Stimulated activated CD8-positive, alpha-beta memory T cell treated with anti-CD3 and anti-CD28 coated beads, Interleukin-7, amount 100 ng/mL, for 1 hour (primary cell): ENCODE data around the gene CSNK2B.

Experiments used
- DNase-seq, 2 donors: peaks; one replicate each; pipeline ENCODE4 v3.0.0-alpha.2; 2020; ENCODE audit warnings: low read depth in 2 of 2

Gene CSNK2B

DNA sequence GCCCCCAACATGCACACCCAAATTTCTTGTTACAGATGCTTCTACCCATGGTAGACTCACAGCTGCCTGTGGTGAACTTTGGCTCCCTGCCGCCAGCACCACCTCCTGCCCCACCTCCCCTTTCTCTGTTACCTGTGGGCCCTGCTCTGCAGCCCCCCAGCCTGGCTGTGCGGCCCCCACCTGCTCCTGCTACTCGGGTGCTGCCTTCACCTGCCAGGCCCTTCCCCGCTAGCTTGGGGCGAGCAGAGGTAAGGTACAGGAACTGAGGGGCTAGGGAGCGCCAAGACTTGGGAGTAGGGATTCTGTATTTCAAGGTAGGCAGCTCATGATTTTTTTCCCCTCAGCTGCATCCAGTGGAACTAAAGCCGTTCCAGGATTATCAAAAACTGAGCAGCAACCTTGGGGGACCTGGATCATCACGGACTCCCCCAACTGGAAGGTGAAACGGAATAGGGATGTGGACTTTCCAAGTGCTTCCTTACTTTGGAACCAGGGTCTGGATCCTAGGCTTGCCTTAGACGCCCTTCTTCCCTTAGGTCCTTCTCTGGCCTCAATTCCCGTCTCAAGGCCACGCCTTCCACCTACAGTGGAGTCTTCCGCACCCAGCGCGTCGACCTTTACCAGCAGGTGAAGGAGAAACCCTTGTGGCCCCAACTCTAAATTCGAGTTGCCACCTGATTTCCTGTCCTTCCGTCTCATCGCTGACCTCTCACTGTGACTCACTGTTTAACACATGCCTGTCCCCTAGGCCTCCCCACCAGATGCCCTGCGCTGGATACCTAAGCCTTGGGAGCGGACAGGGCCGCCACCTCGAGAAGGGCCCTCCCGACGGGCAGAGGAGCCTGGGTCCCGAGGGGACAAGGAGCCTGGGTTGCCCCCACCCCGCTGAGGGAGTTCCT, 28.9 kb upstream of the CSNK2B start:
- DNase-seq: no peak

DNA sequence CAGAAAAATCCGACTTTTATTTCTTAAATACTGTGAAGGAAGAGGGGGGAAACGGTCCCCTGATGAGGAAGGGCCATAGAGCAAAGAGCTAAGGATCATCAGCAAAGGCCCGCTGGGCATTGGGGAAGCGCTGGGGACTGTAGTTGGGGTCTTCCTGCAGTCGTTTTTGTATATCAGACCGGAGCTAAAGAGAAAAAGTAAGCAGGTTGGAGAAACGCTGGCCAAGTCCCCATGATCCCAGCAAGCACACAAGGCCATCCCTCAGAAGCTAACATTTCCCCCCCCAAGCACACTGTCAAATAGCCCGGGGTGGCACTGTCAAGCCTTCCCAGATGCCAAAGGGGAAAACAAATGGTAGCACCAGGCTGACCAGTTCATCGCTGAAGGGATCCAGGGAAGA, 26.8 kb upstream of the CSNK2B start:
- no peak for DNase-seq

DNA sequence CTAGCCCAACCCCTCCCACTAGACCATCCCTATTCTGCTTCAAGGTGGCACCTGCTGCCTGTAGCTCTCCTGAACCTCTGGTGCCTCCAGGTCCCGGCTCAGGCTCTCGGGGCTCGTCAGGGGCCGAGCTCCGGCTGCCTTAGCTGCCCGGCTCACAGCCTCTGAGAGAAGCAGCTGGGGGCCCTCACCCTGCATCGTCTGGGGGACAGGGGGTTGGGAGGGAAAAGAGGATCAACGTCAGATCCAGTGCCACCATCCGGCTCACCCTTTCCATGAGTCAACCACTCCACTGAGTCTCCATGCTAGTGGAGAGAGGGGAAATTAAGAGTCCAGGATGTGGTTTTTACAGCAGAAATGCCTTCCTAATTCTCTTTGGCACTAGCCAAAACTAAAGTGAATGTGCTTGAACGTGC, 26.4 kb upstream of the CSNK2B start:
- DNase-seq: no peak

DNA sequence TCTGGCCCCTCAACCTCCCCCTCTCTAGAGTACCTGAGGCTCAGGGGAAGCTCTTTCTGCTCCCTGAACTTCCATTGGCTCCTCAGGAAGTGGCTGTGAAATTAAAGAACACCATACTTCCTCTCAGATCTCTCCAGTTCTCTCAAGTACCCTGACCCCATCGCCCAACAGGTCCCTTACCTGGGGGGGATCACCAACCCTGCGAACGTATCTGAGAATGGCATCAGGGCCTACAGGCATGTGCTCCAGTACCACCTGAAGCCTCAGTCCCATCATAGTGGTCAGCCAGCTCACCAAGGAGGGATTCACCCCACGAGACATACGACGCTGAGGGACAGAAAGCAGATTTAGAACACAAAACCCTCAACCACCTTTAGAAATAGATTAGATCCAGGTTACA, 25.3 kb upstream of the CSNK2B start:
- no peak for DNase-seq

- DNase-seq: no peak
These were observed 24.5 kb upstream of the CSNK2B start for GRCh38 chr6:31641370-31641769.

- no peak for DNase-seq
These were observed 22.9 kb upstream of the CSNK2B start for GRCh38 chr6:31642798-31643570.

GRCh38 chr6:31643818-31644454, 21.9 kb upstream of the CSNK2B start:
- DNase-seq: no peak

GRCh38 chr6:31645325-31645724, 20.6 kb upstream of the CSNK2B start:
- DNase-seq: no peak

- no peak for DNase-seq
These were observed 14.2 kb upstream of the CSNK2B start for GRCh38 chr6:31651602-31652191.

DNA sequence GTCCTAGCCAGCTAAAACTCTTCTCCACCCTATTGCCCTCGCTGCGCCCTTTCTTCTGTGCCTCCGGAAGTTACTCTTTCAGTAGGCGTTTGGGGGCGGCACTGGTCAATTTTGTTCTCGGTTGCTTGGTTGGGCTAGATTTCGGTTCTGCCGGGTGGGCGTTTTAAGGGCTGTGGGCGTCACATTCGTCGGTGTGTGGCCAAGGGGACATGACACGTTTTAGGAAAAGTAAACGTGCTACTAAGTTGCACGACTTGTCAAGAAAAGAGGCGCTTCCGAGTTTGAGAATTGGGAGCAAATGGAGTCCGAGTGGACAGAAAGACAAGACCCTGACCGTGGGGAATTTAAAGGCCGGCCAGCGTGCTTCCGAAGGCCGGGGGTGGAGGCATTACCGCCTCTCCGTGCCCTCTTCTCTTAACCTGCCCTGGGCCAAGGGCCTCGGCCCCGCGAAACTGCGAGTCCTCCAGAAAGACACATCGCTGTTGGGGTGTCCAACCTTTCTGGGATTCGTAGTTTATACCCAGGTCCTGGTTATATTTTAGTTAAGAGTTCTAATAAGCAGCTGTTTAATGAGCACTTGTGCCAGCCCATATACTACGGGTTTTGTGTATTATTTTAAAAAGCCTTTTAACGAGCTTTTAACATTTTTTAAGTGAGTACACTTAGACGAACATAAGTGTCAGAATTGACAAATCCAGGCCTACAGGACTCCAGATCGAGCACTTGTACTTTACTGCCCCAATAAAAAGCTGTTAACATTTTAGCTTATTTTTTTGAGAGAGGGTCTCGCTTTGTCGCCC, 12.8 kb upstream of the CSNK2B start:
- DNase-seq: no peak

DNA sequence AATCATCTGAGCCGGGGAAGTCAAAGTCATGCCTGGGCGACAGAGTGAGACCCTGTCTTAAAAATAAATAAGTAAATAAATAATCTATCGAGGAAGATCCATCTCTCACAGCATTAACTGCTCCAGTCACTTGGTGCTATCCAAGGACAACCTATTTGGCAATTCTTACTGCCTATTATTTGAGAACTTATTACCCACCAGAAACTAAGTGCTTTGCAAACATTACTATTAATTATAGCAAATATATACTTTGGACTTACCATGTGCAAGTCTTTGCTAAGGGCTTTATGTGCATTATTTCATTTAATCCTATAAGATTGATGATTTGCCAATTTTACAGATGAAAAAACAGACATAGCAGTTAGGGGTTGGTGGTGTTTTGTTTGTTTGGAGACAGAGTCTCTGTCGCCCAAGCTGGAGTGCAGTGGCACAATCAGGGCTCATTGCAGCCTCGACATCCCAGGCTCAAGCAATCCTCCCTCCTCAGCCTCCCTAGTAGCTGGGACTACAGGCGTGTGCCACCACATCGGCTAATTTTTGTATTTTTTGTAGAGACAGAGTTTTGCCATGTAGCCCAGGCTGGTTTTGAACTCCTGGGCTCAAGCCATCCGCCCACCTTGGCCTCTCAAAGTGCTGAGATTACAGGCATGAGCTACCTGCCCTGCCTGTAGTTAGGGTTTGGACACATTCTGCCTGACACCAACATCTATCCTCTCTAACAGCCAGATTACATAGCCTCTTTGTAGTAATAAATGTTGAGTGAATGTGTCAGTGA, 11.1 kb upstream of the CSNK2B start:
- no peak for DNase-seq

DNA sequence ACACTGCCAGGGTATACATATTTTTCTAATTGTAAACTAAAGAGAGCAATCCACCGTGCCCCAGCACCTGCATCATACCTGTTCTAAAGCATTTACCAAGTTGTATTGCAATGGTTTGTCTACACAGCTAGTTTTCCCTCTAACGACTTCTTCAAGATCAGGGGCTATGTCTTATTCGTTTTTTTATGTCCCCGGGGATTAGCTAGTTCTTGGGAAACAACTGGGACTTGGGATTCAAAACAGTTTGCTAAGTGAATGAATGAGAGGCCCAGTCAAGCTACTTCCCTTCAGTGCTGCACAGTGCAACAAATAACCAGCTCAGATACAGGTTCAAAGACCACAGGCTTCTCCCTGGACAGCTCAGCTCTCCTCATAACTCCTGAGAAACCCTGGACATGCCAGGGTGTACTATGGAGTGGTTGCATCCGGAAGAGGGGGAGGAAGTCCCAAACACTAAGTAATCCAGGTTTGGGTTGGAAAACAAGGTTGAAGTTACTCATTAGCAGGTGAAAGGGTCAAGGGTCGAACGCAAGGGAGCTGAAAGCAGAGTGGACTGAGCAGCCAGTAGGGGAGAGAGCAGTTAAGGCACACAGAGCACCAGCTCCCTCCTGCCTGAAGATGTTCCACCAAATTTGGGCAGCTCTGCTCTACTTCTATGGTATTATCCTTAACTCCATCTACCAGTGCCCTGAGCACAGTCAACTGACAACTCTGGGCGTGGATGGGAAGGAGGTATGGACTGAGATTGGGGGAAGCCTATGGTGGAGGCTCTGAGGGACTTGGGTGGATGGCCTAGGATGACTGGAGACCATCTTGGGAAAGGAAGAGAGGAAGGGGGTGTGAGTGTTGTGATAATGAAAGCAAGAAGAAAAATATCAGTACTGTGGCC, 10.3 kb upstream of the CSNK2B start, which contains the start of gene APOM:
APOM (plus strand) TSS at position 546 of the 889 bp plus-strand sequence; CDS start at position 619, 73 bp downstream.
- no peak for DNase-seq

DNA sequence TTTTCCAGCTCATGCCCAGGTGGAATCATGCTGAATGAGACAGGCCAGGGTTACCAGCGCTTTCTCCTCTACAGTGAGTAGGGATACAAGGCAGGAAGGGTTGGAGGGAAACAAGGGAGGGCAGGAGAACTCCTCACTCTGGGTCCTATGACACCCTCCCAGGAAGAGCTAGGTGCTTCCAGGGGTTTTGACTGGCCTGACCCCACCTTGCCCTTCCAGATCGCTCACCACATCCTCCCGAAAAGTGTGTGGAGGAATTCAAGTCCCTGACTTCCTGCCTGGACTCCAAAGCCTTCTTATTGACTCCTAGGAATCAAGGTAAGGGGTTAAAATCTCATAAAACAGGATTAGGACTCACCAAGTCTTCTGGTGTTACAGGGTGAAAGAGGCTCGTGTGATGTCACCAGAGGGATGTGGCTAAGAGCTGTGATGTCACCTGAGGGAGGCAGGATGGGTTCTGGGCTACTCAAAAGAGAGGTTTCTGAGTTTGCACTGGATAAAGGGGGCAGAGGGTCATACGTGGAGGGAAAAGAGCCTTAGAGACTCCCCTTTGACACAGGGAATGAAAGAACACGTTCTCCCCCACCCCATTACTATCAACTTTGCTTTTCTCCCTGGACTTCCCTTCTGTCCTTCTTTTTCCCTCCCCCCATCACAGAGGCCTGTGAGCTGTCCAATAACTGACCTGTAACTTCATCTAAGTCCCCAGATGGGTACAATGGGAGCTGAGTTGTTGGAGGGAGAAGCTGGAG, 8.3 kb upstream of the CSNK2B start:
- DNase-seq: no peak

- DNase-seq: no peak
These were observed 7.7 kb upstream of the CSNK2B start for GRCh38 chr6:31658158-31658688.

DNA sequence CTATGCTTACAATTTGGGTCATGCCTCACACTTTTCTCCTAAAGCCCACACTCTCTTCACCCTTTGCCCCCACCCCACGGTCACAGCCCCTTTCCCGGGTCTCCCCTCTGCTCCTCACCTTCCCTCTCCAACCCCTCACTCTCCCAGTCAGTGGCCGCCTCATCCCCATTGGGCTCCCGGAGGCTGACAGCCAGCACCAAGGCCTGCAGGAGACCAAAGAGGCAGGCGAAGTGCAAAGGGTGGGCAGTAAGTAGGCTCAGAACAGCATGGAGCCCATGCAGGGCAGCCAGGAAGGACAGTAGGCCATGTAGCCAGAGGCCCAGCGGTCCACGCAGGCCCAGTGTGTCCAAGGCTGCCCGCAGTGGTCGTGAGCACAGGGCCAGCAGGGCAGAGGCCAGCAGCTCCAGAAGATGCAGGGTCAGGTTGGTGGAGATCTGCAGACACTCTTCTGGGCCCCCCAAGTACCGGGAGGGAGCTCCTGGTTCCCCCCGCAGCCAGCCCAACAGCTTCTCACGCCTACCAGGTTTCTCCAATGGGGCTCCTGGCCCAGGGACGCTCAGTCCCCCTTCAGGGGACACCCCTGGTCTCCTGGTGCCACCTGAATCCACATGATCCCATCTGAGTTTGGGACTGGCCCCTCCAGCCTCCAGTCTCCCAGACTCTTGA, 6.8 kb upstream of the CSNK2B start:
- DNase-seq: no peak

DNA sequence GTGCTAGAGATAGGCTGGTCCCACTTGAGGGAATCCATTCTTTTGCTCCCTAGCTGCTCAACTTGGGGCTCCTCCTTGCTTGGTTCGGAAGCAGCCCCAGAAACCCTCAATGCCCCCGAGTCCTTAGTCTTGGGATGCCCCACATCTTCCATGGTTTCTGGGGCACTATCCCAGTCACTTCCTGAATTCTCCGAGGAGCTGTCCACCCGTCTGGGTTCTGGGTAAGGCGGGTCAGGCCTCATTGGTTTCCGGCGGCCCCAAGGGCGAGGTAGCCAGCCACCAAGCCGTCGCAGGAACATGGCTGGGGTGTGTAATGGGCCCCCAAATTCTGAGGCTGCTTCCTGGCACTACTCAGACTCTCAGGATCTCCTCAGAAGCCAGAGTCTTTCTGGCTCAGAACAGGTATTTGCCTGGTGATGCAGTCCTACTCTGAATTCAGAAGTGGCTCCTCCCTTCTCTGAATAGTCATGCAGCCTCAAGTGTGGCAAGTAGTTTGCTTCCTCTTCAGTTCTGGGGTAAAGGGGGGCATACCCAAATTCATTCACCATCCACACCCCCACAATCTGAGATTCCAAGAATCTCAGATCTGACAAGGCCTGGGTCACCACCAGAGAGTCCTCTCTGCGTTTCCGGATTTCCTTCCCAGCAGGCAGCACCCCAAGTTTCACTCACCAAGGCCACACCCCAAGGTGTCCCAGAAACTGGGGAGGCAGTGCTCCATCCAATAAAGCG, 6.1 kb upstream of the CSNK2B start:
- DNase-seq: no peak
